Dermis blood vessel endothelial cell (primary cell): ENCODE results near the gene GAA. TPM values are rescaled to one million over a fixed set of nuclear protein-coding genes. Genes with fewer than 3 reads are reported as not detected.
"Not testable (repeated sequence)": the region's sequence is repeated elsewhere in the genome, so short reads cannot be mapped to it uniquely, and the experiment has no call there.

Experiments used
- DNase-seq: peaks from one replicate; pipeline ENCODE4 v3.0.0; 2010
- total RNA-seq: library from RNA; depleted of rRNA; stranded (reverse); fragments of >200 nt; gene quantifications from 2 replicates; pipeline ENCODE4 v1.2.3, GENCODE V29; 2014

The GAA gene
- total RNA-seq, 1 donor from 2014 or later, result 52.4 TPM

GRCh38 chr17:80084773-80085172 is 16.6 kb upstream of the GAA start:
- DNase-seq, result no peak

GRCh38 chr17:80086081-80086480 is 15.3 kb upstream of the GAA start:
- DNase-seq, result no peak

DNA sequence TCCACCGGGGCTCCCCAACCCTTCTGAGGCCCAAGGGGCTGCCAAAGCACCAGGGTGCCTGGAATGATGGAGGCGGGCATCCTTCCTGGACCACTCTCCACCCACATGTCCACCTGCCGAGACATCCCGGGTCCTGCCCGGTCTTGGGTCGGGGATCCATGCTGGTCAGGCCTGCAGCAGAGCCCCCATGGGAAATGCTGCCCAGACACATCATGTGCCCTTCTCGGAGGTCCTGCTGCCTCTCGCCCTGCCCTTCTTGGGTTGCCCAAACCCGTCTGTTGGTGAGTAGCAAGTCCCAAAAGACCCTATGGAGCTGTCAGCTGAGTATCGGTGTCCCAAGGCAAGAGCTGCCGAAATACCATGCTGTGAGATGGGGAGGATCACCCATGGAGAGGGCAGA is 14.8 kb upstream of the GAA start:
- no peak for DNase-seq

DNA sequence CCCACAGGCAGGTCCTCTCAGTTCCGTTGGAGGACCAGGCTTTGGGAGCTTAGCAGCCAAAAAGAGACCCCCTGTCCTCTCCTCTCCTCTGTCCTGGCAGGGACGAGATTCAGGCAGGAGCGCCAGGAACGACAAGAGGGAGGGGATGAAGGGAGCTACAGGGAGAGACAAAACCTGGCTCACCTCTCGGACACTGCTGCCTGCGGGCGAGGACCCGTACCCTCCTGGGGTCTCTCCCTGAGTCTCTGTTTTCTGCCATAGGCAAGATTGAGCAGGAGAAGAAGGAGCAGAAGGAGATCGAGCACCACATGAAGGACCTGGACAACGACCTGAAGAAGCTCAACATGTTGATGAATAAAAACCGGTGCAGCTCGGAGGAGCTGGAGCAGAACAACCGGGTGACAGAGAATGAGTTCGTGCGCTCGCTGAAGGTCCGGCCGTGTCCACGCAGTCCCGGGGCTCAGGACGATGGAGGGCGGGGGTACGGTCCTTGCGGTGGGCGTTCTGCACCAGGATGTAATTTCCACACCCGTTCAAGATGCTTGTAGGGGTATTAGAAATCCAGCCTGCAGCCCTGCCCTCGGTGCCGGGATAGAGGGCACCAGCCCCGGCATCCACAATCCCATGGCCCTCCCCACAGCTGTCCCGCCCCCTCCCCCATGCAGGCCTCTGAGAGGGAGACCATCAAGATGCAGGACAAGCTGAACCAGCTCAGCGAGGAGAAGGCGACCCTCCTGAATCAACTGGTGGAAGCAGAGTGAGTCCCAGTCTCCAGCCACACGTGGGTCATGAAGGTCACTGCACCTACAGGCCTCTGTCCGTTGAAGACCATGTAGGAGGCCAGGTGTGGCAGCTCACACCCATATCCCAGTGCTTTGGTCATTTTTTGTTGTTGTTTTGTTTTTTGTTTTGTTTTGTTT is 13.8 kb upstream of the GAA start:
- DNase-seq, result no peak

- no peak for DNase-seq
These were observed 11.6 kb upstream of the GAA start for GRCh38 chr17:80089762-80090161.

GRCh38 chr17:80090164-80090563 is 11.2 kb upstream of the GAA start:
- DNase-seq, result not testable (repeated sequence)

DNA sequence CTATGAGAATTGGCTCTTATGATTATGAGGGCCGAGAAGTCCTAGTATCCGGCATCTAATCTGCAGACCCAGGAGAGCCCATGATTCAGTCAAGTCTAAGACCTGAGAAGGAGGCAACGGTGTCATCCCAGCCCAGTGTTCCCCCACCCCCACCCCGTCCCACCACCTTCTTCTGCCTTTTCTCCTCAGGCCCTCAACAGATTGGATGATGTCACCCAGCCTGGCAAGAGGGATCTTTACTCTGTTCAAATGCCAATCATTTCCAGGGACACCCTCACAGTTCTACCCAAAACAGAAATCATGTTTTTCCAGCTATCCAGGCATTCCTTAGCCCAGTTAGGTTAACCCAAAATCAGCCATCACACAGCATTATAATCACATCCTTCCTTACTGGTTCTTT is 10.0 kb upstream of the GAA start:
- DNase-seq, result no peak

- DNase-seq, result no peak
These were observed 8.4 kb upstream of the GAA start for GRCh38 chr17:80092959-80093358.

DNA sequence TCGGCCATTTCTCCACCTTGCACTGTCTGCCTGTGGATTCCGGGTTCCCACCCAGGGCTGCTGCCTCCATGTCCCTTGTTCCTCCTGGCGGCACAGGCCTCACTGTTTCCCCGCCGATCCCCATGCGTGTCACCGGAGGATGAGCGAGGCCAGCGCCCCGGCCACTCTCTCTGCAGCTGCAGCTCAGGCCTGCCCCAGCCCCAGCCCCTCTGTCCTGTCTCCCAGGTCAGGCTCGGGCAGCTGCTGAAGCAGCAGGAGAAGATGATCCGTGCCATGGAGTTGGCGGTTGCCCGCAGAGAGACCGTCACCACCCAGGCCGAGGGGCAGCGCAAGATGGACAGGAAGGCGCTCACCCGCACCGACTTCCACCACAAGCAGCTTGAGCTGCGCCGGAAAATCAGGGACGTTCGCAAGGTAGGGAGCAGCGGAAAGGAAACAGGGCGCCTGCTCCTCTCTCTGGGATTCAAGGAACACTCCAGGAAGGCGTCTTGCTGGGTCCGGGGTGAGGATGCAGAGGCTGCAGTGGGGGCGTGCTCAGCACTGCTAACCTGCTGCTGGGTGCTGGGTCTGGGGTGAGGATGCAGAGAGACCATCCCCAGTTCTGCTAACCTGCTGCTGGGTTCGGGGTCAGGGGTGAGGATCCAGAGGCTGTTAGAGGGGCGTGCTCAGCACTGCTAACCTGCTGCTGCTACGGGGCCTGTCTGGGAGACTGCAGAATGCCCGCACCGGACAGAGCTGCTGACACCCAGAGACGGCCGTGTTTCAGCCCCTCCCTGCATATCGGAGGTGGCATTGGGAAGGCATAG is 6.1 kb upstream of the GAA start:
- DNase-seq, result no peak

- no peak for DNase-seq
These were observed 5.4 kb upstream of the GAA start for GRCh38 chr17:80095844-80096475.

- DNase-seq, result no peak
These were observed 4.8 kb upstream of the GAA start for GRCh38 chr17:80096561-80097021.

DNA sequence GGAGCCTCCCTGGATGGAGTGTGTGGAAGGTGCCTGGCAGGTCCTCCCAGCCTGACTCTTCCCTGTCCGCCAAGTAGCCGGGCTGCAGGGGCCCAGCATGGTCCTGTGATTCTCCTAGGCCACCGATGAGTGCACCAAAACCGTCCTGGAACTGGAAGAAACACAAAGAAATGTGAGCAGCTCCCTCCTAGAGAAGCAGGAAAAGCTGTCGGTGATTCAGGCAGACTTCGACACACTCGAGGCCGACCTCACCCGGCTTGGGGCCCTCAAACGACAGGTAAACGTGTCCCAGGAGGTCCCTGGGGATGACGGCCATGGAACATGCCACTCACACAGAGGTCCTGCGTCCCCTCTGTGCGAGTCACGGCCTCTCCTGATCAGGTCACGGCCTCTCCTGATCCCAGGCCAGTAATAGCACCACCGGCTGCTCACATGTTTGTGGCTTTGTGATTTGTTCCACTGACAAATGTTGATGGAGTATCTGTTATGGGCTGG is 4.2 kb upstream of the GAA start:
- no peak for DNase-seq

DNA sequence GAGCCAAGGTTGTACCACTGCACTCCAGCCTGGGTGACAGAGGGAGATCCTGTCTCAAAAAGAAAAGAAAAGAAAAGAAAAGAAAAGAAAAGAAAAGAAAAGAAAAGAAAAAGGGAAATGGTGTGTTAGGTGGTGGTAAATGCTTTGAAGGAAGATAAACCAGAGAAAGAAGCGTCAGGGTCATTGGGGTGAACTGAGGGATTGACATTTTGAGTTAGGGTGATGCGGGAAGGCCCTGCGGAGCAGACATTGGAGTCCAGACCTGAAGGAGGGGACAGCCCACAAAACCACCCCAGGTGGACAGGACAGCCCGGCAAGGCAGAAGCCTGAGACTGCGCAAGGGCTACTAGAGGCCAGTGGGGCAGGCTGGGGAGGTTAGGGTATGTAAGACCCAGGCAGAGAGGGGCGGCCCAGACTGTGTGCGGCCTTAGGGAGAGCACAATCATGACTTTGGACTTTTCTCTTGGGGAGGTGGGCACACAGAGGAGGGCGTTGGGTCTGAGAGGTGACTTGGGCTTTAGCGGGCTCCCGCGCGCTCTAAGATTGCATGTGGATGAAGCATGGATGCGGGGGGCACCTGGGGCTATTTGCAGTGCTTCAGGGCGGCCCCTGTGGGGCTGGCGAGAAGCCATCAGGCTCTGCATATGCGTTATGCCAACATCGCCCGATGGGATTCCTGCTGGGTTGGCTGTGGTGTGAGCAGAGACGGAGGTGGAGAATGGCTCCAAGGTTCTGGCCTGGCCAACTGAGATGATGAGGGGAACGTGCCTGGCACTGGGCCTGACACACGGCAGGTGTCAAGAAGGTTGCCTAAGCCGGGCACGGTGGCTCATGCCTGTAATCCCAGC is 3.3 kb upstream of the GAA start:
- DNase-seq, result no peak

GRCh38 chr17:80099291-80100034 is 1.9 kb upstream of the GAA start:
- DNase-seq, result no peak

- DNase-seq, result no peak
These were observed 1.4 kb upstream of the GAA start for GRCh38 chr17:80100035-80100323.

DNA sequence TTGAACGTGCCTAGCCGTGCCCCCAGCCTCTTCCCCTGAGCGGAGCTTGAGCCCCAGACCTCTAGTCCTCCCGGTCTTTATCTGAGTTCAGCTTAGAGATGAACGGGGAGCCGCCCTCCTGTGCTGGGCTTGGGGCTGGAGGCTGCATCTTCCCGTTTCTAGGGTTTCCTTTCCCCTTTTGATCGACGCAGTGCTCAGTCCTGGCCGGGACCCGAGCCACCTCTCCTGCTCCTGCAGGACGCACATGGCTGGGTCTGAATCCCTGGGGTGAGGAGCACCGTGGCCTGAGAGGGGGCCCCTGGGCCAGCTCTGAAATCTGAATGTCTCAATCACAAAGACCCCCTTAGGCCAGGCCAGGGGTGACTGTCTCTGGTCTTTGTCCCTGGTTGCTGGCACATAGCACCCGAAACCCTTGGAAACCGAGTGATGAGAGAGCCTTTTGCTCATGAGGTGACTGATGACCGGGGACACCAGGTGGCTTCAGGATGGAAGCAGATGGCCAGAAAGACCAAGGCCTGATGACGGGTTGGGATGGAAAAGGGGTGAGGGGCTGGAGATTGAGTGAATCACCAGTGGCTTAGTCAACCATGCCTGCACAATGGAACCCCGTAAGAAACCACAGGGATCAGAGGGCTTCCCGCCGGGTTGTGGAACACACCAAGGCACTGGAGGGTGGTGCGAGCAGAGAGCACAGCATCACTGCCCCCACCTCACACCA is 724 bp downstream of the GAA start:
- peak; percentile 40 for DNase-seq

- no peak for DNase-seq
These were observed 1.5 kb downstream of the GAA start for GRCh38 chr17:80102664-80103448.

DNA sequence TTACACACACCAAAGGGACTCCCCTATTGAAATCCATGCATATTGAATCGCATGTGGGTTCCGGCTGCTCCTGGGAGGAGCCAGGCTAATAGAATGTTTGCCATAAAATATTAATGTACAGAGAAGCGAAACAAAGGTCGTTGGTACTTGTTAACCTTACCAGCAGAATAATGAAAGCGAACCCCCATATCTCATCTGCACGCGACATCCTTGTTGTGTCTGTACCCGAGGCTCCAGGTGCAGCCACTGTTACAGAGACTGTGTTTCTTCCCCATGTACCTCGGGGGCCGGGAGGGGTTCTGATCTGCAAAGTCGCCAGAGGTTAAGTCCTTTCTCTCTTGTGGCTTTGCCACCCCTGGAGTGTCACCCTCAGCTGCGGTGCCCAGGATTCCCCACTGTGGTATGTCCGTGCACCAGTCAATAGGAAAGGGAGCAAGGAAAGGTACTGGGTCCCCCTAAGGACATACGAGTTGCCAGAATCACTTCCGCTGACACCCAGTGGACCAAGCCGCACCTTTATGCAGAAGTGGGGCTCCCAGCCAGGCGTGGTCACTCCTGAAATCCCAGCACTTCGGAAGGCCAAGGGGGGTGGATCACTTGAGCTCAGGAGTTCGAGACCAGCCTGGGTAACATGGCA is 2.2 kb downstream of the GAA start:
- DNase-seq, result no peak

DNA sequence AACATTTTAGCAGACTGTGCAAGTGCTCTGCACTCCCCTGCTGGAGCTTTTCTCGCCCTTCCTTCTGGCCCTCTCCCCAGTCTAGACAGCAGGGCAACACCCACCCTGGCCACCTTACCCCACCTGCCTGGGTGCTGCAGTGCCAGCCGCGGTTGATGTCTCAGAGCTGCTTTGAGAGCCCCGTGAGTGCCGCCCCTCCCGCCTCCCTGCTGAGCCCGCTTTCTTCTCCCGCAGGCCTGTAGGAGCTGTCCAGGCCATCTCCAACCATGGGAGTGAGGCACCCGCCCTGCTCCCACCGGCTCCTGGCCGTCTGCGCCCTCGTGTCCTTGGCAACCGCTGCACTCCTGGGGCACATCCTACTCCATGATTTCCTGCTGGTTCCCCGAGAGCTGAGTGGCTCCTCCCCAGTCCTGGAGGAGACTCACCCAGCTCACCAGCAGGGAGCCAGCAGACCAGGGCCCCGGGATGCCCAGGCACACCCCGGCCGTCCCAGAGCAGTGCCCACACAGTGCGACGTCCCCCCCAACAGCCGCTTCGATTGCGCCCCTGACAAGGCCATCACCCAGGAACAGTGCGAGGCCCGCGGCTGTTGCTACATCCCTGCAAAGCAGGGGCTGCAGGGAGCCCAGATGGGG is 3.1 kb downstream of the GAA start:
- peak; percentile 10 for DNase-seq
